Nephron progenitor cell (in vitro differentiated cells): Measurements from ENCODE around the gene CD38.

Source experiments
- DNase-seq: peaks from one replicate; pipeline ENCODE4 v3.0.0; 2021
- H3K27ac Mint-ChIP-seq: 2 replicates; pipeline ENCODE4 v1.8.0; 2021; ENCODE audit warnings: mild to moderate bottlenecking, moderate library complexity, mixed read lengths
- H3K27me3 Mint-ChIP-seq: 2 replicates; pipeline ENCODE4 v1.8.0; 2021; ENCODE audit warnings: mild to moderate bottlenecking, low read depth, mixed read lengths; ENCODE audit not compliant: poor library complexity
- H3K36me3 Mint-ChIP-seq: 2 replicates; pipeline ENCODE4 v1.8.0; 2021; ENCODE audit warnings: low read depth, mixed read lengths
- H3K4me1 Mint-ChIP-seq: 2 replicates; pipeline ENCODE4 v1.8.0; 2021; ENCODE audit warnings: mixed read lengths
- H3K4me3 Mint-ChIP-seq: 2 replicates; pipeline ENCODE4 v1.8.0; 2021; ENCODE audit warnings: mild to moderate bottlenecking, moderate library complexity, mixed read lengths
- H3K9me3 Mint-ChIP-seq: 2 replicates; pipeline ENCODE4 v1.8.0; 2021; ENCODE audit warnings: mild to moderate bottlenecking, moderate library complexity, mixed read lengths
- CTCF ChIP-seq: fragments of 200-600 bp; sonication (generic); IDR thresholded peaks from 2 replicates; pipeline ENCODE4 v1.5.0; 2021; ENCODE audit warnings: antibody characterized with exemption

Gene CD38

GRCh38 chr4:15809058-15809457 is 30.9 kb downstream of the CD38 start:
- peaks cover 3% of the 10 kb centered on the region for H3K9me3 Mint-ChIP-seq
- peaks cover 8% of the 10 kb centered on the region for H3K4me1 Mint-ChIP-seq
- H3K27me3 Mint-ChIP-seq = peaks cover 43% of the 10 kb centered on the region
- H3K4me3 Mint-ChIP-seq = no peak overlapping the region
- no peak for DNase-seq
- no peak for TF ChIP-seq CTCF
- no peak overlapping the region for H3K27ac Mint-ChIP-seq
- H3K36me3 Mint-ChIP-seq = no peaks in the 10 kb centered on the region

- DNase-seq = no peak
- no peak for TF ChIP-seq CTCF
- peaks cover 42% of the 10 kb centered on the region for H3K27me3 Mint-ChIP-seq
- H3K36me3 Mint-ChIP-seq = no peaks in the 10 kb centered on the region
- H3K4me1 Mint-ChIP-seq = peaks cover 8% of the 10 kb centered on the region
- no peak overlapping the region for H3K4me3 Mint-ChIP-seq
- H3K9me3 Mint-ChIP-seq = peaks cover 3% of the 10 kb centered on the region
- H3K27ac Mint-ChIP-seq = no peak overlapping the region
These were observed 31.3 kb downstream of the CD38 start for GRCh38 chr4:15809466-15809865.

GRCh38 chr4:15811703-15812337 is 33.7 kb downstream of the CD38 start:
- H3K4me3 Mint-ChIP-seq = no peak overlapping the region

GRCh38 chr4:15832523-15833451 is 54.7 kb downstream of the CD38 start:
- DNase-seq = no peak
- no peak for TF ChIP-seq CTCF
- Mint-ChIP-seq H3K27me3 (peaks cover 7% of the 10 kb centered on the region), H3K36me3 (no peaks in the 10 kb centered on the region), H3K9me3 (peaks cover 9% of the 10 kb centered on the region), H3K27ac (no peak overlapping the region), H3K4me1 (no peaks in the 10 kb centered on the region), H3K4me3 (no peak overlapping the region)

More at GRCh38 chr4:15811703-15812337, 33.7 kb downstream of the CD38 start:
- H3K36me3 Mint-ChIP-seq = no peaks in the 10 kb centered on the region
- peaks cover 3% of the 10 kb centered on the region for H3K9me3 Mint-ChIP-seq
- no peak overlapping the region for H3K27ac Mint-ChIP-seq
- no peak for TF ChIP-seq CTCF
- DNase-seq = no peak
- peaks cover 8% of the 10 kb centered on the region for H3K4me1 Mint-ChIP-seq
- H3K27me3 Mint-ChIP-seq = peaks cover 42% of the 10 kb centered on the region

GRCh38 chr4:15833801-15834200 is 55.7 kb downstream of the CD38 start:
- no peak for DNase-seq
- peaks cover 9% of the 10 kb centered on the region for H3K9me3 Mint-ChIP-seq
- no peak for TF ChIP-seq CTCF
- H3K4me1 Mint-ChIP-seq = no peaks in the 10 kb centered on the region
- H3K36me3 Mint-ChIP-seq = no peaks in the 10 kb centered on the region
- no peak overlapping the region for H3K4me3 Mint-ChIP-seq
- H3K27ac Mint-ChIP-seq = no peak overlapping the region
- peaks cover 9% of the 10 kb centered on the region for H3K27me3 Mint-ChIP-seq
